NCI-H1092 treated with DMSO at 0.1 percent for 48 hours (cell line): Measurements from ENCODE around the gene NREP.
"Not testable (repeated sequence)": the region's sequence is repeated elsewhere in the genome, so short reads cannot be mapped to it uniquely, and the experiment has no call there.

ENCODE experiments used
- DNase-seq: peaks from one replicate; lab custom pipeline; 2025; lab: John Stamatoyannopoulos, UW

NREP gene

GRCh38 chr5:111739416-111739815 is 17.6 kb downstream of the NREP start:
- no peak for DNase-seq

GRCh38 chr5:111738118-111738517 is 18.9 kb downstream of the NREP start:
- DNase-seq = no peak

- DNase-seq = no peak
Measured at GRCh38 chr5:111737716-111738115, 19.3 kb downstream of the NREP start.

GRCh38 chr5:111735583-111736270 is 21.3 kb downstream of the NREP start:
- no peak for DNase-seq

GRCh38 chr5:111734597-111734996 is 22.4 kb downstream of the NREP start:
- no peak for DNase-seq

- no peak for DNase-seq
Measured at GRCh38 chr5:111734013-111734412, 23.0 kb downstream of the NREP start.

- DNase-seq = no peak
Measured at GRCh38 chr5:111733571-111733970, 23.4 kb downstream of the NREP start.

GRCh38 chr5:111731638-111732037 is 25.4 kb downstream of the NREP start:
- no peak for DNase-seq

GRCh38 chr5:111730659-111731382 is 26.2 kb downstream of the NREP start:
- DNase-seq = no peak

GRCh38 chr5:111728941-111729340 is 28.1 kb downstream of the NREP start:
- no peak for DNase-seq

GRCh38 chr5:111726986-111727385 is 30.0 kb downstream of the NREP start:
- DNase-seq = no peak

GRCh38 chr5:111722140-111722539 is 34.9 kb downstream of the NREP start:
- no peak for DNase-seq

- no peak for DNase-seq
Measured at GRCh38 chr5:111720333-111720890, 36.6 kb downstream of the NREP start.

- no peak for DNase-seq
Measured at GRCh38 chr5:111719773-111720172, 37.2 kb downstream of the NREP start.

GRCh38 chr5:111716789-111717188 is 40.2 kb downstream of the NREP start:
- not testable (repeated sequence) for DNase-seq

GRCh38 chr5:111707630-111708164 is 49.3 kb downstream of the NREP start:
- no peak for DNase-seq

GRCh38 chr5:111706345-111706744 is 50.6 kb downstream of the NREP start:
- no peak for DNase-seq

- DNase-seq = no peak
Measured at GRCh38 chr5:111704452-111705085, 52.4 kb downstream of the NREP start.

- no peak for DNase-seq
Measured at GRCh38 chr5:111703662-111704061, 53.3 kb downstream of the NREP start.

- DNase-seq = peak; percentile 79
Measured at GRCh38 chr5:111699976-111700375, 57.0 kb downstream of the NREP start.

- DNase-seq = peak; percentile 8
Measured at GRCh38 chr5:111699324-111699723, 57.7 kb downstream of the NREP start.
